NCI-H1092 treated with DMSO at 0.1 percent for 48 hours (cell line): Measurements from ENCODE around the gene BICD2.
"Not testable (repeated sequence)": the region's sequence is repeated elsewhere in the genome, so short reads cannot be mapped to it uniquely, and the experiment has no call there.

ENCODE experiments used
- DNase-seq: peaks from one replicate; lab custom pipeline; 2025; lab: John Stamatoyannopoulos, UW

The BICD2 gene

DNA sequence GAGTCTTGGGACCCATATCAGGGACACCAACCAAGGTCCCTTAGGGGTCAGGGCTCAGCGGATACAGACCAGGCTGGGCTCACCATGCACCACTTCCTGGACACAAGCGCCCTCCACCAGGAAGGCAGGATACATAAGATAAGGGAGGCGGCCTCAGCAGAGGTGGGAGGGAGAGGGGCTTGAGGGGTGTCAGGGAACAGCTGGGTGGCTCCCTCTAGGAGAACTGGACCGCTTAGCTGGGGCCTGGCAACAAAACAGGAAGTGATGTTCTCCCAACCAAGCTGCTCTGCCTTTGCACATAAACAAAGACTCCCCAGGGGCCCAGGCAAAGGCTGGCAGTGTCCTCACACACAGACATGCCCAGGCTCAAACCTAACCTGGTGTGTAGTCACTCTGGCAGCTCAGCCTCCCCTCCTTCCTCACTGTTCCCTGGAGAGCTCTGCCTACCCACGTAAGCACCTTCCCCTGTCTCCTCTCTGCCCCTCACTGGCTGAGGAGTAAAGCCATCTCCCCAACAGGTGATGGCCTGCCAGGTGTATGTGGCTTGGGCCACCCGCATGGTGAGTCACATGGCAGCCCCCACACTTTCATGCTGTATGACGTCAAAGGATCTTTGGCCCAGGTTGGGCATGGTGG lies 5.8 kb upstream of the BICD2 start:
- no peak for DNase-seq

DNA sequence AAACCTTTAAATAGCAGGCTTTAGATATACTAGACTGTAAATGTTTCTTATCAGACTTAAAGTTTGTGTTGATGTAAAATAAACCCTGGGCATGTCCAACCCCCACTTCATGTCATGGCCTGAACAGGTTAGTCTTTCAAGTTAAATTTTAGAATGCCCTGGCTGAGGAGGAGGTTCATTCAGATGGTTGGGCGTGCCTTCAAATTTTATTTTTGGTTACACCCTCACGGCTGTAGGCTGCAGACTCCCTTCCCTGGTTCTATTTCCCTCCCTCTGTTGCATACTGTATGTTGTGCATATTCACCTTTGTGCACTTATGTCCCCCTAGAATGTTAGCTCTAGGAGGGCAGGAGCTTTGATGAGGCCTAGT lies 5.3 kb upstream of the BICD2 start:
- DNase-seq, result no peak

DNA sequence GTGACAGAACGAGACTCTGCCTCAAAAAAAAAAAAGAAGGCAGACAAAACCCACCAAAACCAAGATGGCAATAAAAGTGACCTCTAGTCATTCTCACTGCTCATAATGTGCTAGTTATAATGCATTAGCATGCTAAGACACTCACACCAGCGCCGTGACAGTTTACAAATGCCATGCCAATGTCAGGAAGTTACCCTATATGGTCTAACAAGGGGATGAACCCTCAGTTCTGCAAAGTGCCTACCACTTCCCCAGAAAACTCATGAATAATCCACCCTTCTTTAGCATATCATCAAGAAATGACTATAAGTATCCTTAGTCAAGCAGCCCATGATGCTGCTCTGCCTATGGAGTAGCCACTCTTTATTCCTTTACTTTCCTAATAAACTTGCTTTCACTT lies 4.7 kb upstream of the BICD2 start:
- no peak for DNase-seq

DNA sequence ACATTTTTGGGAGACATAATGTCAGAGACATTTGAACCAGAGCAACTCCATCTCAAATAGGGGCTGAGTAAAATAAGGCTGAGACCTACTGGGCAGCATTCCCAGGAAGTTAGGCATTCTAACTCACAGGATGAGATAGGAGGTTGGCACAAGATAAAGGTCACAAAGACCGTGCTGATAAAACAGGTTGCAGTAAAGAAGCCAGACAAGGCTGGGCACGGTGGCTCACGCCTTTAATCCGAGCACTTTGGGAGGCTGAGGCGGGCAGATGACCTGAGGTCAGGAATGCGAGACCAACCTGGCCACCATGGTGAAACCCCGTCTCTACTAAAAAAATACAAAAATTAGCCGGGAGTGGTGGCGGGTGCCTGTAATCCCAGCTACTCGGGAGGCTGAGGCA lies 4.2 kb upstream of the BICD2 start:
- DNase-seq, result not testable (repeated sequence)

DNA sequence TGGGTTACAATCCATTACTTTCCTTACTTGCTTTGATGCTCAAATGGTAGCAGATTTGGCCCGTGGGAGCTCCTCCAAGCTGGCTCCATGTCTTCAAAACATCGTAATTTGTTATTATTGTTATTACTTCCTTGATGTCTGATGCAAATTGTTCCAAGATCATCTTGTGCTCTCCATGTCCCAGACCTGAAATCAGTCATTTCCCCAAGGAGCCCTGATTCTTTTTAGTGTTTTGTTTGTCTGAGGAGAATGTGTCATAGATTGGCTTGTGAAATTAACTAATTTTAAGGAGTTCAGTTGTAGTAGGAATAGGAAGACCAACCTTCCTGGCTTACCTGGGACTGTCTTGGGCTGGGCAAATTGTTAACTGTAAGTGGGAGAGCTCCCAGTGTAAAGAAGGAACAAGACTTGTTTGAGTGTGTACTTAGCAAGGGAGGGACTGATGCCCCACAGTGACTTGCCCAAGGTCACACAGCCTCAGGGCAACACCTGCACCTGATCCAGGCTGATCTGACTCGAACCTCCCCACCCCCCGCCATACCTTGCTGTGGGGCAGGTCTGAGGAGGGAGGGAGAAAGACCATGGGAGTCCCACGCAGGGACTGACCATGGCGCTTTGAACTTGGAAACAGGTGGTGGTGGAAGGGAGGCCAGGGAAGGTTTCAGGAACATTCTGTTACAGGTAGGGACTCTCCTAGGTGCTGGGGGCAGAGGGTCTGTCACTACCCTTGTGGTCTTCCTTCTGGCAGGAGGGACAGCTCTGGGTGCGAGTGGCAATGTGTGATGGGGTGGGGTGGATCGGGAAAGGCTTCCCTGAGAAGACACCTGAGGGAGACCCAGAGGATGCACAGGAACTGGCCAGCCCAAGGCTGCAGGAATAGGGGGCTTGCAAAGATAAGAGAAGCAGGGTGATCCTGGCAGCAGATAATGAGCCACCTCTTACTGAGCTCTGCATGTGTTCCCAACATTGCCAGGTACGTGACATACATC lies 2.7 kb upstream of the BICD2 start:
- DNase-seq, result no peak

DNA sequence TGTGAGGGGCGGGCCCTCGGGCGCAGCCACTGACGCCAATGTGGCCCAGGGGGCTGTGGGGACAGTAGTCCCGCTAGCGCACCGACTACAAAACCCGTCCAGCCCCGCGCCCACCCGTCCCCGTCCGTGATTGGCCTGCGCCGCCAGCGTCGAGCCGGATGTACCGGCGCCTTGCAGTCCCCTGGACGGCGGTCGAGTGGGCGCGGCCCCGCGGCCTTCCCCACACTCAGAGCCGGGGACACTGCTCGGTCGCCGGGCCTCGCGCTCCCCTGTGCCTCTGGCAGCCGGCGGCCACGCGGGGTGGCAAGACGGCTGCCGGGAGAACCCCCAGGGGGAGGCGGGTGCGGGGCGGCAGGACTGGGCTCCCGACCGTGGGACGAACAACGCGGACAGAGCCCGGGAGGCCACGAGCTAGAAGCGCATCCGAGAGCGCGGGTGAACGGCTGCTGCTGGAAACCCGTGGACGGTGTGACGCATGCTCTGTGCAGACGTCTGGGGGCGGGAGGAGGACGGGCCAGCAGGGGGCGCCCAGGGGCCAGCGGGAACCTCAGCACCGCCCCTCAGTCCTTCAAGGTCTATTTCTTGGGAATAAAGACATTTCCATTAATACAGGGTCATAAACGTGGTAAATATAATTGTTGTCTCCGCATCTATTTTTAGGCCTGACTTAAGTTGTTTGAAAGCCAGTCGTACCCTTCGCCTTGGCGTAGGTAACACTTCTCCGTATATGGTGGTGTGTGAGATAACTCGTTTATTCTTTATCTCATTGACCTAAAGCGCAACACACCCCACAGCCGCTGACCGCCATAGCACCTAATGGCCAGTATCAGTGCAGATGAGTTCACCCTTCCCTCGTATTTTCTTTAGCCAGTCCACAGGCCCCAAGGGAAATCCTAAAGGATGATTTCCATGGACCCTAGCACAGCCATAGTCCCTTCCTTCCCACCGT lies 629 bp upstream of the BICD2 start:
- DNase-seq, result peak; percentile 97

DNA sequence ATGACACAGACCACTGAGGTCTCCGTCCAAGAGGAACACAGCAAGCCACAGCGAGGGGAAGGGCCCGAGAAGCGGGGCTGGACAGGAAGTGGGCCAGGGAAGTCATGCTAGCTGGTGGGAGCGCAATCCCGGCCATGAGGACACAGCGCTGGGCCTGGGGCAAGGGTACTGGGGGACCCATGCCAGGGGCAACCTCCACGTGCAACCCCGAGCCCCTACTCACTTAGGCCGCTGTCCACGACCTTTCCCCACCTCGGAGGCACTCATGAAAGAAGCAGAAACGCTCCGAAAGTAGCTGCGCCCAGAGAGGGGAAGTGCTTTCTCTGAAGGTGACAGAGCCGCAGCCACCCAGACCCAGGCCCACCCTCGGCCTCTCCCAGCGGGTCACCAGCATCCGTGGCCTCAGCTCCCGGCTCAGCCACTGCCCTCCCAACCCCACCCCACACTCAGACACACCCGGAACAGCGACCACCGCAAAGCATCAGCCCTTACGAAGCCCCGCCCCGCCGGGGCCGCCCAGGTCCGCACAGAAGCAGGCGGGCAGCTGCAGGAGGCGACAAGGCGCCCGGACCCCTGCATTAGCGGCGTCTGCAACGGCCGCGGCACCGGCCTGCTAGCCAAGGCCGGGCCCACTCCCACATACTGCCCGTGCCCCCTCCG lies 782 bp downstream of the BICD2 start:
- peak; percentile 19 for DNase-seq

DNA sequence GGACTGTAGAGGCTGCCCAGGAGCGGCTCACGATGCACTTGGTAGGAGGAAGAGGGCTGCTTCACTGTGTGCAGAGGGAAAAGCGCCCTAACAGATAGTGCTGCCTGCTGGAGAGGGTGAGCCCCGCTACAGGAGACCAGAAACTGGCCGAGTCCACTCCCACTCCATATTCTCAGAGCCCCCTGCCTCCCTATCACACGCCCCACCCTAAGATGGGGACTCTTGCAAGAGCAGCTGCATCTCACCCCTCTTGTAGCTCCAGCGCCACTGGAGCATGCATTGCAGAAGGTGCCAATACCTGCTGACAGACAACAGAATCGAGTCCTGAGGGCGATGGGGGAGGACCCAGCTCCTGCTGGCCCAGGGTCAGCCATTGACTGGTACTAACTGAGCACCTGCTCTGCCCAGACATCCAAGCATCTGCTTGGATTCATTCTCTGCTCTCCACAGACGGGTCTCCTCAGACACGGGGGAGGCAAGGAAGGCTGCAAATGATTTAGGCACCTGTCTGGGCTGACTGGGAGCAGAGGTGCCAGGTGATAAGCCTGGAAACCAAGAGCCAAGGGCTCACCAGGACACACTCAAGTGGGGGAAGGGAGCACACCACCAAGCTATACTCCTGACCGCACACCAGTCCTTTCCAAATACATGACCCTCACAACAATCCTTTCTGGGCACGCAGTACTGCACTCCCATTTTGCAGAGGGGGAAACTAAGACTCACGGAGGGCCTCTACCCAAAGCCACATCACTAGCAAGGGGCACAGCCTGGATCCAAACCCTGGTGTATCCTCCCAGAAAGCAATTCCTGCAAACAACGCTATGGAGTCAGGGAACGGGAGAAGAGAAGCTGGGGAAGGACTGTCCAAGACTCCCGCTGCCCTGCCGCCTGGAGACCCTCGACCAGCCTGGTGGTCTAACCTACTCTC lies 1.6 kb downstream of the BICD2 start:
- no peak for DNase-seq

DNA sequence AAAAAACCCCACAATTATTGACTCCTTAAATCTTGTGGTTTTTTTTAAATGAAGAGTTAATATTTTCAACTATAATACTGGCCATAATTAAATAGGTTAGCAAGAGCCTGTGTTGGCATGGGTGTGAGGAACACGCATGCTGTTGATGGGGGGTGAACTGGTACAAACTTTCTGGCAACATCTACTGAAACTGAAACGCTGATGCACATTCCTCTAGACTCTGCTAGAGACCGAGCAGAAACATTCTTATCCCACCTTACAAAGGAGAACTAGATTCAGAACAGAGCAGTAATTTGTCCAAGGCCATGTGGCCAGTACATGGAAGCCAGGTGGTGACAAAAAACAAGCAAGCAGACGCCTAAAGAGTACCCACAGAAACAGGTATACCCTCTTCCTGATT lies 2.4 kb downstream of the BICD2 start:
- DNase-seq, result no peak

DNA sequence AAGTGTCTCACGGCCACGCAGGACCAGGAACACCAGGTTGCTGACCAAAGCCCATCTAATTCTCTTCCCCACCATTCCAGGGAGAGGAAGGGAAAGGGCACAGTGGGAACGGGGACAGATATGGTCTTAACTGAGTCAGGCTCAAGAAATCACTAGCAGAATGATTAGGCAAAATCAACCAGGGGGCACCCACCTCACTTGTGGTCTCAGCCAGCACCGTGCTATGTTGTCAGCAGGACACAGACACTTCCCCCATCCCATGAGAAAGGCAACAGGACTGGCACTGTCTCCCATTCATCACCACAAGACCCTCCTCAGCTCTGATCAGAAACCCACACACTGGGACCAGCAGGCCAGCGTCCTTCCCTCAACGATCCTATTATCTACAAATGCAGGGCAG lies 2.9 kb downstream of the BICD2 start:
- no peak for DNase-seq

DNA sequence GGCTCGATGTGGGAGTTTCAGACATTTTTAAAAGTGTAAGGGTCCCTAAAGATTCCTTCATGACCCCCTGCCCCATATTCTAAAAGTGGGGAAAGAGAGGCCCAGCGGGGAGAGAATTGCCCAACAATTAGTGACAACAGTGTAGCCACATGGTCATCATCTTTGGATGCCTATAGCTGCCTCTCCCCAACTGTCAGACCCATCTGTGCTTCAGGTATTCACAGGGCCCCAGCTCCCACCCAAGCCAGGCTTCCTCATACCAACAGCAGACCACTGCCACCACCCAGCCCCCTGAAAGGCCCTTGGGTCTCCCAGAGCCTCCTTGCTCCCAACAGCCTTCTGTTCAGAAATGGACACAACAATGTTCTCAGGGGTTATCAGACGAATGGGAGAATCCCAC lies 4.1 kb downstream of the BICD2 start:
- DNase-seq, result no peak

DNA sequence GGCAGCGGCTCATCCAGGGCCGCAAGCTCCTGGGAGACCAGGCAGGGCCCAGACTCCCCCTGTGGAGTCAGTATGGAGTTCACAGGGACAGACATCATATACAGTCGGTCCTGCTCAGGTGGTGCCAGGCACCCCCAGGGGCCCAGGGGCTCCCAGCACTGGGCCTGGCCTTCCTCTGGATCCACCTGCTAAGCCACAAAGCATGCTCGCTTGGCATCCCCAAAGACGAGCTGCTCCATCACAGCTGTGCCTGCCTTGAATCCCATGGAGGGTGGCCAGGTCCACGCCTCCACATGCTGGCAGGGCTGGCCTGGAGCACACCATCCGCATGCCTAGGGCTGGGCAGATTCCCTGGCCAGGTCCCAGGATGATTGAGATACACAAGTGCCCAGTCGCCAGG lies 4.6 kb downstream of the BICD2 start:
- DNase-seq, result no peak

DNA sequence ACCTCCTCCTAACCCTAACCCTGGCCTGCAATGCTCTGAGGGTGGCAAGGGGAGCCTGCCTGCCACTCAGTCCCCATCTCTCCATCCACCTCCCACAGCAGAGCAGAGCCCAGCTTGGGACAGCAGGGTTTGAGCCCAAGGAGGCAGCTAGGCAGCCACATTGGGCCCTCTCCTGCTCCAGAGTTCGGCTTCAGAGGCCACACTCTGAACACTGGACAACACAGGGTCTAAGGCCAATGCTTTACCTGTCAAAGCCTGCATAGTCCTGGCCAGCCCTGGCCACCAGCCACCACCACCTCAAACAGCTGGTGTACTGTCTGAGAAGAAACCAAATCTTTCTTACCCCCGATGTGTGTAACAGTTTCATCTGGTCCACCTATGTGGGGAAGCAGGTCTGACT lies 5.2 kb downstream of the BICD2 start:
- no peak for DNase-seq

DNA sequence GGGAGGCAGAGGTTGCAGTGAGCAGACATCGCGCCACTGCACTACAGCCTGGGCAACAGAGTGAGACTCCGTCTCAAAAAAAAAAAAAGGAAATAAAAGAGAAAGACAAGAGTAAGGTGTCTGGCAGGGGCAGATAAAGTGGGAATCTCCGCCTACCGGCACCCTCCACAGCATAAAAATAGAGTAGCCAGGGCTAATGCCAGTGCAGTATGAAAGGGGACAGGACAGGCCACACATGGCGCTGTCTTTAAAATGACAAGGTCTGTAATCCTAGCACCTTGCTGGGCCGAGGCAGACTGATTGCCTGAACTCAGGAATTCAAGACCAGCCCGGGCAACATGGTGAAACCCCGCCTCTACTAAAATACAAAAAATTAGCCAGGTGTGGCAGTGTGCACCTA lies 7.8 kb downstream of the BICD2 start:
- no peak for DNase-seq

DNA sequence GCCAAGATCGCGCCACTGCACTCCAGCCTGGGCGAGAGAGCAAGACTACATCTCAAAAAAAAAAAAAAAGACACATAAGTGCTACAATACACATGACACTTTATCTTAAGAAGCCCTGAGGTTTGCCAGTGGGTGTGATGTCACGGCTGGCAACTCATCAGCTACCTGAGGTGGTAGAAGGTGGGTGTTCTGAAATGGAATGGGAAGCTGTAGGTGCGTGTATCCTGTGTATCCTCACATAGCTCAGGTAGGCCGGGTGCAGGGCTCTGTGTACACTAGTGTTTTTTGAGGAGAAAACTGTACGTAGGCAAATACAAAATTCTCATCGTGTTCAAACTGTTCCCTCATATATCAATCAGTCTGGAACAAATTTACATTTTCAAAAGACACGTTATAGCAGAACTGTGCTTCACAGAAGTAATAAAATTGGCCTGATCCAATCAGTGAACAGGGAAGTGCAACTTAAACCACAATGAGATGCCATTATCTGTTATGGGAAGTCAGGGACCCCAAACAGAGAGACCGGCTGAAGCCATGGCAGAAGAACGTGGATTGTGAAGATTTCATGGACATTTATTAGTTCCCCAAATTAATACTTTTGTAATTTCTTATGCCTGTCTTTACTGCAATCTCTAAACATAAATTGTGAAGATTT lies 10.4 kb downstream of the BICD2 start:
- no peak for DNase-seq

DNA sequence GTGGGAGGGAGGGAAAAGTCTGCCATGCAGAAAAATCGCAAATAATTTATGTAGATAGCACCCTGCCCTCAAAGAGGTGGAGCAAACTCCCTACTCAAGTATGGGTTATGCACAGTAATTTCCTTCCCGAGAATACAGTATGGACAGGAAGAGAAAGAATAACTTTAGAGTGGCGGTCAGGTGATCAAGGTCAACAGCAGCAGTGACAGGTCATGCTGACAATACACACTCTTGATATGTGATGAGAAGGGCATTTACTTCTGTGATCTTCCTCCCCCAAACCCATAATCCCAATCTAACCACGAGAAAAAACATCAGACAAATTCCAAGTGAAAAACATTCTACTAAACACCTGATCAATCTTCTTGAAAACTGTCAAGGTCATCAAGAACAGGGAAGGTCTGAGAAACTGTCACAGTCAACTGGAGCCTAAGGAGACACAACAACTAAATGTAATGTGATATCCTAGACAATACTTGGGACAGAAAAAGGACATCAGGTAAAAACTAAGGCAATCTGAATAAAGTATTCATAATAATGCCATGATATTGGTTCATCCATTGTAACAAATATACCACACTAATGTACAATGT lies 11.7 kb downstream of the BICD2 start:
- no peak for DNase-seq

DNA sequence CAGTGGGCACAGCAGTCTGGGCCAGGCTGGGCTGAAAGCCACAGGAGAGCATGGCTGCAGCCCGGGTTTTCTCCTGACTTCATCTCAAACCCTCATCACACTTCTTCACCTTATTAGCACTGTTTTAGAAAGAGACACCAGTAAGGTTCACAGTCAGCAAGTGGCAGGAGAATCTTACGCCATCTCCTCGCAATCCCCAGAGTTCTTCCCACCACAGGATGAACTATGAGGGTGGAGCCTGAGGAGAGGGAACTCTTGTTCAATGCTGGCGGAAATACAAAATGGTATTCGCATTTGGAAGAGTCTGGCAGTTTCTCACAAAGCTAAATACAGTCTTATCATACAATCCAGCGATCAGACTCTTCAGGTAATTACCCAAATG lies 14.7 kb downstream of the BICD2 start:
- no peak for DNase-seq

DNA sequence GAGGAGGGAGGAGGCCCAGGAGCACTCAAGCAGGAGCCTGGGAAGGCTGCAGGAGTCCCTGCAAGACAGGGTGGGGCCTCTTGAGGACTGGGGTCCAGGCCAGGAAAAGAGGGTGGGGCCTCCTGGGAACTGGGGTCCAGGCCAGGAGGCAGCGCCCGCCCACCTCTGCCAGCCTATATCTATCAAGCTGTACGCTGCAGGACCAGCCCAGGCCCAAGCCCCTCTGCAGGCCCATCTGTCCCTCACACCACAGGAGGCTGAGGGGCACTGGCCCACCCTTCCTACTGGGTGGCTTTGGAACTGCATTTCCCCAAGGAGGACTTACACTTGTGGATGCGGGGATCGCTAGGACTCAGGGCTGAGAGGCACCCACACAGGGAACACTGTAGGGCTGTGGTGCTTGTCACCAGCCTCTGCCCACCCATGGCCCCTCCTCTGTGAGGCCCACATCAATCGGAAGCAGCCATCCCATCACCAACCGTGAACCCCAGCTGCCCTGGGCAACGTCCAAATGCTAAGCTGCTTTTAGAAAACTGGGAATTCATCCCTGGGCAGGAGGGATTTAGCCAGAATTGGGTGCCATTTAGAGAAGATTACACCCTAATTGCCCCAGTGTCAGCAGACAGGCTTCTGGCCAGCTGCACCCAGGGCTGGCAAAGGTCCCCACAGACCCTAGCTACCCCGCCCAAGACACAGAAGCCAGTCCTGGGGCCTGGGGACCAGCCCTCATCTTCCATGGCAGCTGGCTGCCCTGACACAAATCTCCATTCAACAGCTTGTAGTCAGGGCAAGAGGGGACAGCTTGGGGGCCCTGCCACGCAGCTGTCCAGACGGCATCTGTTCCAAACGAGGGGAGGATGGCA lies 15.3 kb downstream of the BICD2 start:
- DNase-seq, result peak; percentile 75

DNA sequence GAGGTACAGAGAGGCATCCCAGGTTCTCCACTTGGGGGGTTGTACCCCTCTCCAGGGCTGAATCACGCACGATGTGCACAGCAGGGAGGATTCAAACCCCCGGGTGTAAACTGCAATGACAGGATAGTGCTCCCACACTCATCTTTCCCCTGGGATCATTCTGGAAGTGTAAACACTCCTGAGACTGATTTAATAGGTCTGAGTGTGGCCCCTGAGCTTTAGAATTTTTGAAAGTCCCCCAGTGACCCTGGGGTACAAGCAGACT lies 16.5 kb downstream of the BICD2 start:
- no peak for DNase-seq
